Ishikawa (cell line): Measurements from ENCODE around the gene GK2.

Source experiments
- EGR1 ChIP-seq: IDR thresholded peaks from 2 replicates; pipeline ENCODE4 v1.6.1; 2012
- EP300 ChIP-seq: IDR thresholded peaks from 2 replicates; pipeline ENCODE4 v1.6.1; 2012; ENCODE audit warnings: borderline replicate concordance
- RAD21 ChIP-seq: IDR thresholded peaks from 2 replicates; pipeline ENCODE4 v1.6.1; 2012; ENCODE audit warnings: low read depth
- ZBTB7A ChIP-seq: IDR thresholded peaks from 2 replicates; pipeline ENCODE4 v1.6.1; 2012; ENCODE audit warnings: low read depth

Gene GK2

DNA sequence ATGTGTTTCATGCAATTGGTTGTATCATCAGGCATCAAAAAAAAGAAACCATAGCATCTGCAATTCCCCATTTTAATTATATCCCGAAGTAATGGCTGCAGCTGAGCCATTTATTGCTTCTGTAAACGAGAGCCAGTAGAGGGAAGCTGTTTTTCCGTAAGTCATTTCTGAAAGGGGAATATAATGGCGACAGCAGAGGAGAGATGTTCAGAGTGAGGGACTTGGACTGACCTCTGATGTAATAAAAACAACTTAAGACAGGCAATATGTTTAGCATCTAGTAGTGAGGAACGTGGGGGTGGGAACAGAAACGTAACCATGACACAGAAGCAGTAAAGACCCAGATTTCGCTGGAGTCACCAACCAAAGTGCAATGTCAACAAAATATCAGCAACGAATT lies 50.7 kb downstream of the GK2 start:
- no peak for TF ChIP-seq EP300
- TF ChIP-seq ZBTB7A = no peak
- TF ChIP-seq EGR1 = no peak
- TF ChIP-seq RAD21 = no peak
